Tibial artery (tissue), 4 donors: Measurements from ENCODE around the gene NUDT14.

Source experiments
- DNase-seq, 2 donors: peaks; one replicate each; pipeline ENCODE4 v3.0.0-alpha.2; 2019
- H3K27ac ChIP-seq, 2 donors: fragments of 200-600 bp; sonication (generic) in 1 of 2; 1 replicate in 1 of 2; 2 replicates in 1 of 2; pipeline ENCODE4 v1.5.1; 2018 to 2019; ENCODE audit warnings: mild to moderate bottlenecking in 1 of 2
- H3K27me3 ChIP-seq, 2 donors: fragments of 200-600 bp; sonication (generic) in 1 of 2; one replicate each; pipeline versions ENCODE4 v1.5.1 to v1.6.0; 2016 to 2019
- H3K36me3 ChIP-seq, 3 donors: fragments of 200-600 bp; sonication (generic) in 2 of 3; one replicate each; pipeline ENCODE4 v1.5.1; 2016 to 2019; ENCODE audit warnings: mild to moderate bottlenecking in 2 of 3
- H3K4me1 ChIP-seq, 4 donors: fragments of 200-600 bp; sonication (generic) in 2 of 4; 1 replicate in 3 of 4; 2 replicates in 1 of 4; pipeline ENCODE4 v1.5.1; 2016 to 2019
- H3K4me3 ChIP-seq, 2 donors: fragments of 200-600 bp; sonication (generic) in 1 of 2; 1 replicate in 1 of 2; 2 replicates in 1 of 2; pipeline ENCODE4 v1.5.1; 2018 to 2019; ENCODE audit warnings: mild to moderate bottlenecking in 2 of 2
- H3K9me3 ChIP-seq, 3 donors: fragments of 200-600 bp; sonication (generic) in 1 of 3; one replicate each; pipeline ENCODE4 v1.5.1; 2016 to 2019
- intact Hi-C: fragments of 100-400 bp; cut with DNase I; formaldehyde crosslinking; loops from one replicate; pipeline ENCODE4 v1.15.0; 2023; ENCODE audit warnings: low total_unique reads
- TF ChIP-seq, protein P1 (sequence below), 2 experiments: fragments of 200-600 bp in 1 of 2; fragments of 450-650 bp in 1 of 2; IDR thresholded peaks; one replicate each; pipeline ENCODE4 v1.5.1; 2017 to 2019; ENCODE audit warnings: antibody characterized with exemption in 2 of 2, mild to moderate bottlenecking in 1 of 2, moderate library complexity in 1 of 2

NUDT14 gene

DNA sequence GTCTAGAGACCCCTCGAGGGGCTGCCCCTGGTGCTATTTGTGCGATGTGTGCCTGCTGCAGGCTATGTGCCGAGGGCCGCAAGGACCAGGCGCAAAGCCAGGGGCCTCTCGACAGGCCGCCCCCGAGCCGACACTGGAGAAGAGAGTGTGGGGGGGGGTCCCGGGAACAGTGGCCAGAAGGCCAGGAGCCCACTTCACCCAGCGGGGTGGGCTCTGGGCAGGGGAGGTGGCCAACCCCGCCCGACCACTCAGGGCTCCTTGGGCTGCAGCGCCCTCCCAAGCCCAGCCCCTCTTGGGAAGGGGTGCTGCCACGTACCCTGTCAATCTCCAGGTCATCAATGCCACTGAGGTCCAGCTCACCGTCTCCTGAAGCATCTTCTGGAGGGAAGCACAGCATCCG lies 38.6 kb upstream of the NUDT14 start:
- Histone ChIP-seq H3K9me3 (no peaks in the 10 kb centered on the region), H3K27ac (no peak overlapping the region), H3K36me3 (peaks cover 42 to 87% (median 79%) of the 10 kb centered on the region in 3 donors), H3K27me3 (no peaks in the 10 kb centered on the region), H3K4me3 (no peak overlapping the region), H3K4me1 (no peaks in the 10 kb centered on the region)
- no peak for DNase-seq
- TF ChIP-seq, protein P1, sequence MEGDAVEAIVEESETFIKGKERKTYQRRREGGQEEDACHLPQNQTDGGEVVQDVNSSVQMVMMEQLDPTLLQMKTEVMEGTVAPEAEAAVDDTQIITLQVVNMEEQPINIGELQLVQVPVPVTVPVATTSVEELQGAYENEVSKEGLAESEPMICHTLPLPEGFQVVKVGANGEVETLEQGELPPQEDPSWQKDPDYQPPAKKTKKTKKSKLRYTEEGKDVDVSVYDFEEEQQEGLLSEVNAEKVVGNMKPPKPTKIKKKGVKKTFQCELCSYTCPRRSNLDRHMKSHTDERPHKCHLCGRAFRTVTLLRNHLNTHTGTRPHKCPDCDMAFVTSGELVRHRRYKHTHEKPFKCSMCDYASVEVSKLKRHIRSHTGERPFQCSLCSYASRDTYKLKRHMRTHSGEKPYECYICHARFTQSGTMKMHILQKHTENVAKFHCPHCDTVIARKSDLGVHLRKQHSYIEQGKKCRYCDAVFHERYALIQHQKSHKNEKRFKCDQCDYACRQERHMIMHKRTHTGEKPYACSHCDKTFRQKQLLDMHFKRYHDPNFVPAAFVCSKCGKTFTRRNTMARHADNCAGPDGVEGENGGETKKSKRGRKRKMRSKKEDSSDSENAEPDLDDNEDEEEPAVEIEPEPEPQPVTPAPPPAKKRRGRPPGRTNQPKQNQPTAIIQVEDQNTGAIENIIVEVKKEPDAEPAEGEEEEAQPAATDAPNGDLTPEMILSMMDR (IDR thresholded peaks at IDR 0.05) = no peak
- intact Hi-C loops = no loop called here

DNA sequence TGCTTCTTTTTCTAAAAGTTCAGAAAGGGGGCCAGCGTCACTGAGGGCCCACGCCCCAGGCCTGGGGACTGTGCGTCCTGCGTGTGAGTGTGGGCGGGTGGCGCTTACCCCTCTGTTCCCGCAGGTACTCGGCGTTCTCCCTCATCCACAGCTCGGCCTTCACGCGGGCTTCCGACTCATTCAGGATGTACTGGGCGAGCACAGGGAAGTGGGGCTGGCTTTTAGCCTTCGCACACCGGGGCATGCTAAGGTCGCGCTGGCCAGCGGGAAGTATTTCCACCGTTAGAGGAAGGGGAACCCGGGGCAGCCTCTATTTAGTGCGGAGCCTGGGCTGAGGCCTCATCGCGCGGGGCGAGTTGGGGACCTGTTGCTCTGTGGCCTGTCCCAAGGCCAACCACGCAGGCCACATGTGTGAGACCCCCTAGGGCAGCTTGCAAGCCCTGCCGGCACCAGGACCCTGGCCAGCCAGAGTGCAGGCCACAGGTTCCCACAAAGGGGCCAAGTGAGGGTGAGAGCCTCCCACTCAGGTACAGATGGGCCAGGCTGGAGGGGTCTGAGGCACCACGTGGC lies 38.0 kb upstream of the NUDT14 start:
- Histone ChIP-seq H3K36me3 (peaks cover 41 to 86% (median 73%) of the 10 kb centered on the region in 3 donors), H3K4me3 (no peak overlapping the region), H3K27me3 (no peaks in the 10 kb centered on the region), H3K27ac (no peak overlapping the region), H3K9me3 (no peaks in the 10 kb centered on the region), H3K4me1 (no peaks in the 10 kb centered on the region)
- no peak for DNase-seq
- TF ChIP-seq, protein P1 (IDR thresholded peaks at IDR 0.05) = no peak
- intact Hi-C loops = no loop called here

DNA sequence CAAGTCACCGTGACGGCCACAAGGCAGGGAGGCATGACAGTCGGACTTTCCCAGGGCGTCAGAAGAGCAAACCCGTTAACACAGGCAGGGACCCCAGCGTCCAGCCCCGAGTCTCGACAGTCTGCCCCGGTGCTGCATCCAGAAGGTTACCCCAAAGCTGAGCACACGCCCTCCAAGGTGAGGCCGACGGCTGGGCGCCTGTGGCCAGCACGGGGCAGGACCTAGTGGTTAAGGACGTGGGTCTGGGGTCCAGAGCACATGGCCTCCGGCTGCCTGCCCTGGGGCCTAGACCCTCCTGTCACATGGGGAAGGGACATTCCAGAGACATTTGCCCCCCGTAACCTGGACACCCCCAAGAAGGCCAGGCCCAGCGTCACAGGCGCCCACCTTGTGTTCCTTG lies 37.5 kb upstream of the NUDT14 start:
- Histone ChIP-seq H3K9me3 (no peaks in the 10 kb centered on the region), H3K4me3 (no peak overlapping the region), H3K27ac (no peak overlapping the region), H3K36me3 (peaks cover 38 to 86% (median 68%) of the 10 kb centered on the region in 3 donors), H3K4me1 (no peaks in the 10 kb centered on the region), H3K27me3 (no peaks in the 10 kb centered on the region)
- TF ChIP-seq, protein P1 (IDR thresholded peaks at IDR 0.05) = no peak
- intact Hi-C loops = no loop called here
- no peak for DNase-seq

DNA sequence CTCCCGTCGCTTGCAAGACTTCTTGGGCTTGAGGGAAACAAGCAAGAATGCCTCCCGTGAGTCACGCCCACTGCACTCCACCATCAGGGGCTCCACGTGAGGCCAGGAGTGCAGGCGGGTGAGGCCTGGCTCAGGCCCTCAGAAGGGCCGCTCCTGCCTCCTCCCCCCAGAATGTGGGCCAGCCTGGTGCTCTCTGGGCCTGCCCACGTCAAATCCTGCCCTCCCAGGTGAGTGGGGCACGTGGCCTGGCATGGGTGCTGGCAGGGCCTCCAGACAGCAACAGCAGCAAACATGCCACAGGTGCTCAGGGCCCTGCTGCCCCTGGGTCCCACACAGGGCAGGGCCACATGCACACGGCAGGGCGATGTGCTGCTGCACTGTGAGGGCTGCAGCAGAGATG lies 36.7 kb upstream of the NUDT14 start:
- H3K36me3 ChIP-seq = peaks cover 38 to 87% (median 64%) of the 10 kb centered on the region in 3 donors
- no peaks in the 10 kb centered on the region for H3K9me3 ChIP-seq
- TF ChIP-seq, protein P1 (IDR thresholded peaks at IDR 0.05) = no peak
- no peak overlapping the region for H3K27ac ChIP-seq
- H3K4me3 ChIP-seq = no peak overlapping the region
- intact Hi-C loops = no loop called here
- H3K4me1 ChIP-seq = no peaks in the 10 kb centered on the region
- no peak for DNase-seq
- H3K27me3 ChIP-seq = no peaks in the 10 kb centered on the region

DNA sequence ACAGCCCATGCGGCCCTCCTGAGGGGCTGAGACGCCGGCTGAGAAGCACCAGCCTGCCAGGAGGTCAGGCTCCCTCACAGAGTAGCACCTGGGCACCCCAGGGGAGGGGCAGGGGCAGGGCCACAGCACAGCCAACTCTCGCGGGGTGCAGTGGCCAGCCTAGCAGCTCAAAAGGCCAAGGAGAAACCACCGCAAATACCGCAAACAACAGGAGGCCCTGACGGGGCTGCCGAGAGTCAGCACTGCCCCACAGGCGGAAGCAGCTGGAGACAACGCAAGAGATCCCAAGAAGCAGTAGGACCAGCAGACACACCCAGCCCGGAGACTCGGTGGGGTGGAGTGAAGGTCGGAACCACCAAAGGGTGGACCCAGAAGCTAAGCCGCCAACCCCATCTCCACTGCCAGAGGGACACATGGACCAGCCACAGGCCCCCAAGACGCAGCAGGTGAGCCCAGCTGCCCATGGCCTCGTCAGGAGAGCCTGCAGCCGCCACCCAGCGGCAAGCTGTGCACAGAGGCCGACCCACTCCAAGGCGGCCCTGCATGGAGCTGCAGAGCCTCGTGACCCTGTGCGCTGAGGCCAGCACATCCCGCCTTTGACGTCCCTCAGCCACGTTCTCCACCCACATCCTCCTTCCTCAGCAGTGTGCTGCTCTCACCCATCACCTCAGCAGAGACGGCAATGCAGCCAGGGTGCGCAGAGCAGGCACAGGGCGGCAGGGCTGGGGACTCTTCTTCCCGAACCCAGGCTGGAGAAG lies 35.6 kb upstream of the NUDT14 start:
- peaks cover 38 to 91% (median 65%) of the 10 kb centered on the region in 3 donors for H3K36me3 ChIP-seq
- no peaks in the 10 kb centered on the region for H3K9me3 ChIP-seq
- no peak overlapping the region for H3K4me3 ChIP-seq
- no peaks in the 10 kb centered on the region for H3K4me1 ChIP-seq
- TF ChIP-seq, protein P1 (IDR thresholded peaks at IDR 0.05) = no peak
- intact Hi-C loops = no loop called here
- DNase-seq = no peak
- no peaks in the 10 kb centered on the region for H3K27me3 ChIP-seq
- H3K27ac ChIP-seq = no peak overlapping the region
